ENCODE results near the gene CLTC.
"Not testable (repeated sequence)": the region's sequence is repeated elsewhere in the genome, so short reads cannot be mapped to it uniquely, and the experiment has no call there.

CLTC gene

GRCh38 chr17:59633658-59634359 is 14.1 kb downstream of the CLTC start:
- DNase-seq (ENCODE audit: low read depth in 2 of 2), result no peak

GRCh38 chr17:59634632-59635541 is 15.2 kb downstream of the CLTC start:
- DNase-seq (ENCODE audit: low read depth in 2 of 2), result no peak

- DNase-seq (ENCODE audit: low read depth in 2 of 2), result no peak
Measured at GRCh38 chr17:59637611-59638310, 18.1 kb downstream of the CLTC start.

GRCh38 chr17:59638553-59638952 is 18.9 kb downstream of the CLTC start:
- no peak for DNase-seq (ENCODE audit: low read depth in 2 of 2)

- DNase-seq (ENCODE audit: low read depth in 2 of 2), result no peak
Measured at GRCh38 chr17:59641799-59642484, 22.2 kb downstream of the CLTC start.

GRCh38 chr17:59642565-59642964 is 22.9 kb downstream of the CLTC start:
- DNase-seq (ENCODE audit: low read depth in 2 of 2), result no peak

GRCh38 chr17:59643159-59644140 is 23.8 kb downstream of the CLTC start:
- no peak for DNase-seq (ENCODE audit: low read depth in 2 of 2)

- DNase-seq (ENCODE audit: low read depth in 2 of 2), result no peak
Measured at GRCh38 chr17:59647288-59647687, 27.6 kb downstream of the CLTC start.

GRCh38 chr17:59649886-59650285 is 30.2 kb downstream of the CLTC start:
- DNase-seq (ENCODE audit: low read depth in 2 of 2), result no peak

- no peak for DNase-seq (ENCODE audit: low read depth in 2 of 2)
Measured at GRCh38 chr17:59650642-59651041, 30.9 kb downstream of the CLTC start.

- DNase-seq (ENCODE audit: low read depth in 2 of 2), result no peak
Measured at GRCh38 chr17:59651346-59651745, 31.7 kb downstream of the CLTC start.

GRCh38 chr17:59652119-59652518 is 32.4 kb downstream of the CLTC start:
- no peak for DNase-seq (ENCODE audit: low read depth in 2 of 2)

- DNase-seq (ENCODE audit: low read depth in 2 of 2), result not testable (repeated sequence)
Measured at GRCh38 chr17:59656624-59657023, 36.9 kb downstream of the CLTC start.

GRCh38 chr17:59666235-59666634 is 46.5 kb downstream of the CLTC start:
- DNase-seq (ENCODE audit: low read depth in 2 of 2), result no peak

GRCh38 chr17:59668816-59669215 is 49.1 kb downstream of the CLTC start:
- DNase-seq (ENCODE audit: low read depth in 2 of 2), result no peak

GRCh38 chr17:59669411-59669810 is 49.7 kb downstream of the CLTC start:
- no peak for DNase-seq (ENCODE audit: low read depth in 2 of 2)

- DNase-seq (ENCODE audit: low read depth in 2 of 2), result no peak
Measured at GRCh38 chr17:59669944-59670343, 50.2 kb downstream of the CLTC start.

GRCh38 chr17:59671386-59671785 is 51.7 kb downstream of the CLTC start:
- DNase-seq (ENCODE audit: low read depth in 2 of 2), result no peak

GRCh38 chr17:59675231-59675630 is 55.5 kb downstream of the CLTC start:
- DNase-seq (ENCODE audit: low read depth in 2 of 2), result no peak

- no peak for DNase-seq (ENCODE audit: low read depth in 2 of 2)
Measured at GRCh38 chr17:59676716-59677115, 57.0 kb downstream of the CLTC start.

GRCh38 chr17:59678918-59679317 is 59.2 kb downstream of the CLTC start:
- no peak for DNase-seq (ENCODE audit: low read depth in 2 of 2)

All from stimulated activated CD8-positive, alpha-beta memory T cell treated with anti-CD3 and anti-CD28 coated beads, Interleukin-15, amount 100 ng/mL, for 48 hours (primary cell).